Mesenchymal stem cell (in vitro differentiated cells and primary cell): Measurements from ENCODE around the gene JDP2.

Experiments
- DNase-seq: peaks from one replicate; pipeline ENCODE4 v3.0.0-alpha.2; 2013
- H2AFZ ChIP-seq: one replicate; pipeline ENCODE4 v1.6.1; 2013; ENCODE audit warnings: low read depth, mild to moderate bottlenecking, control low read depth, inconsistent platforms, low read length, moderate library complexity
- H2AK5ac ChIP-seq: 2 replicates; pipeline ENCODE4 v1.6.1; 2013; ENCODE audit warnings: low read length, moderate library complexity, mild to moderate bottlenecking, inconsistent platforms; ENCODE audit not compliant: severe bottlenecking
- H2BK120ac ChIP-seq: one replicate; pipeline ENCODE4 v1.6.1; 2013; ENCODE audit warnings: low read depth, mild to moderate bottlenecking, inconsistent platforms, low read length, moderate library complexity
- H2BK12ac ChIP-seq, 2 experiments: one replicate each; pipeline ENCODE4 v1.6.1; 2013; ENCODE audit warnings: inconsistent platforms in 2 of 2, low read length in 2 of 2, mild to moderate bottlenecking in 2 of 2, moderate library complexity in 2 of 2, control low read depth in 1 of 2
- H2BK15ac ChIP-seq: one replicate; pipeline ENCODE4 v1.6.1; 2013; ENCODE audit warnings: mild to moderate bottlenecking, low read depth, inconsistent platforms; ENCODE audit not compliant: poor library complexity, severe bottlenecking
- H2BK5ac ChIP-seq: 2 replicates; pipeline ENCODE4 v1.6.1; 2013; ENCODE audit warnings: low read depth, mild to moderate bottlenecking, low read length, control low read depth, inconsistent platforms; ENCODE audit not compliant: poor library complexity, severe bottlenecking
- H3K14ac ChIP-seq, 2 experiments: one replicate each; pipeline ENCODE4 v1.6.1; 2013; ENCODE audit warnings: inconsistent platforms in 2 of 2, low read length in 2 of 2, control low read depth in 1 of 2, mild to moderate bottlenecking in 1 of 2, moderate library complexity in 1 of 2
- H3K18ac ChIP-seq, 2 experiments: one replicate each; pipeline ENCODE4 v1.6.1; 2013; ENCODE audit warnings: inconsistent platforms in 2 of 2, low read length in 2 of 2, control low read depth in 1 of 2, low read depth in 1 of 2, mild to moderate bottlenecking in 1 of 2
- H3K23ac ChIP-seq, 2 experiments: one replicate each; pipeline ENCODE4 v1.6.1; 2013; ENCODE audit warnings: inconsistent platforms in 2 of 2, low read length in 2 of 2, mild to moderate bottlenecking in 2 of 2, moderate library complexity in 2 of 2, control low read depth in 1 of 2
- H3K27ac ChIP-seq: 2 replicates; pipeline ENCODE4 v1.5.1; 2013; ENCODE audit warnings: mild to moderate bottlenecking, moderate library complexity, low read length, control low read depth, inconsistent platforms; ENCODE audit not compliant: poor library complexity, severe bottlenecking
- H3K27me3 ChIP-seq, 2 experiments: 2 replicates each; pipeline versions ENCODE4 v1.6.1 to v1.7.0; 2013; ENCODE audit warnings: low read length in 2 of 2, mild to moderate bottlenecking in 2 of 2, moderate library complexity in 2 of 2, control low read depth in 1 of 2, inconsistent platforms in 1 of 2; ENCODE audit not compliant: control insufficient read depth in 1 of 2, insufficient read depth in 1 of 2
- H3K36me3 ChIP-seq, 2 experiments: 2 replicates each; pipeline versions ENCODE4 v1.6.1 to v1.7.0; 2013; ENCODE audit warnings: low read length in 2 of 2, control low read depth in 1 of 2, inconsistent platforms in 1 of 2, low read depth in 1 of 2, mild to moderate bottlenecking in 1 of 2; ENCODE audit not compliant: insufficient read depth in 2 of 2, control insufficient read depth in 1 of 2
- H3K4ac ChIP-seq, 2 experiments: one replicate each; pipeline ENCODE4 v1.6.1; 2013; ENCODE audit warnings: inconsistent platforms in 2 of 2, low read length in 2 of 2, mild to moderate bottlenecking in 2 of 2, moderate library complexity in 2 of 2, control low read depth in 1 of 2, low read depth in 1 of 2
- H3K4me1 ChIP-seq: 2 replicates; pipeline ENCODE4 v1.6.1; 2013; ENCODE audit warnings: low read depth, low read length, control low read depth; ENCODE audit not compliant: control insufficient read depth, insufficient read depth
- H3K4me2 ChIP-seq: 2 replicates; pipeline ENCODE4 v1.6.1; 2013; ENCODE audit warnings: low read length, mild to moderate bottlenecking, inconsistent platforms; ENCODE audit not compliant: poor library complexity, severe bottlenecking
- H3K4me3 ChIP-seq, 2 experiments: 2 replicates each; pipeline versions ENCODE4 v1.5.1 to v1.7.0; 2013; ENCODE audit warnings: low read length in 2 of 2, mild to moderate bottlenecking in 2 of 2, control low read depth in 1 of 2, low read depth in 1 of 2; ENCODE audit not compliant: insufficient read depth in 1 of 2
- H3K79me1 ChIP-seq: replicated peaks from 2 replicates; pipeline ENCODE4 v1.6.1; 2013; ENCODE audit warnings: mild to moderate bottlenecking, control low read depth, low read length, inconsistent platforms; ENCODE audit not compliant: poor library complexity, severe bottlenecking
- H3K9ac ChIP-seq: 2 replicates; pipeline ENCODE4 v1.7.0; 2013; ENCODE audit warnings: mild to moderate bottlenecking, low read length, moderate library complexity
- H3K9me3 ChIP-seq: 2 replicates; pipeline ENCODE4 v1.7.0; 2013; ENCODE audit warnings: mild to moderate bottlenecking, low read length; ENCODE audit not compliant: control insufficient read depth
- H4K8ac ChIP-seq: one replicate; pipeline ENCODE4 v1.6.1; 2013; ENCODE audit warnings: inconsistent platforms, mild to moderate bottlenecking, low read length, moderate library complexity
- H4K91ac ChIP-seq: one replicate; pipeline ENCODE4 v1.6.1; 2013; ENCODE audit warnings: mild to moderate bottlenecking, low read length, inconsistent platforms
- WGBS: methylation state at CpG from one replicate; pipeline ENCODE4 v1.1.7; 2013; ENCODE audit warnings: mixed read lengths; 5-methylcytosine and 5-hydroxymethylcytosine counted together

JDP2 gene

GRCh38 chr14:75504411-75504810 is 76.6 kb downstream of the JDP2 start:
- H3K4me3 ChIP-seq = no peak overlapping the region
- no peaks in the 10 kb centered on the region for H3K36me3 ChIP-seq
- H3K18ac ChIP-seq = no peak overlapping the region
- no peak overlapping the region for H3K4me2 ChIP-seq
- no peak overlapping the region for H2BK5ac ChIP-seq
- H2AFZ ChIP-seq = no peak overlapping the region
- H3K27me3 ChIP-seq = no peaks in the 10 kb centered on the region
- H3K23ac ChIP-seq = no peak overlapping the region
- no peak overlapping the region for H3K27ac ChIP-seq
- H2AK5ac ChIP-seq = no peak overlapping the region
- no peak overlapping the region for H2BK15ac ChIP-seq
- H4K91ac ChIP-seq = no peak overlapping the region
- no peak overlapping the region for H2BK120ac ChIP-seq
- no peaks in the 10 kb centered on the region for H3K79me1 ChIP-seq
- no peak overlapping the region for H3K4ac ChIP-seq
- no peak overlapping the region for H2BK12ac ChIP-seq
- no peak overlapping the region for H3K9ac ChIP-seq
- H3K14ac ChIP-seq = no peak overlapping the region
- H3K4me1 ChIP-seq = no peaks in the 10 kb centered on the region
- no CpG with 5 or more reads among the region's 1 CpG for WGBS
- H4K8ac ChIP-seq = no peak overlapping the region
- DNase-seq = no peak
- no peaks in the 10 kb centered on the region for H3K9me3 ChIP-seq

GRCh38 chr14:75506930-75507329 is 79.1 kb downstream of the JDP2 start:
- WGBS = no CpG with 5 or more reads among the region's 1 CpG
- H2BK15ac ChIP-seq = no peak overlapping the region
- no peak overlapping the region for H4K91ac ChIP-seq
- H2BK5ac ChIP-seq = no peak overlapping the region
- no peaks in the 10 kb centered on the region for H3K4me1 ChIP-seq
- H3K23ac ChIP-seq = no peak overlapping the region
- H3K9ac ChIP-seq = no peak overlapping the region
- H4K8ac ChIP-seq = no peak overlapping the region
- no peak overlapping the region for H3K4me2 ChIP-seq
- H3K27me3 ChIP-seq = no peaks in the 10 kb centered on the region
- H2BK12ac ChIP-seq = no peak overlapping the region
- H3K27ac ChIP-seq = no peak overlapping the region
- no peak overlapping the region for H3K4ac ChIP-seq
- H3K14ac ChIP-seq = no peak overlapping the region
- no peaks in the 10 kb centered on the region for H3K79me1 ChIP-seq
- H2AFZ ChIP-seq = no peak overlapping the region
- H3K36me3 ChIP-seq = no peaks in the 10 kb centered on the region
- H3K9me3 ChIP-seq = peaks cover 15% of the 10 kb centered on the region
- no peak overlapping the region for H2AK5ac ChIP-seq
- DNase-seq = no peak
- H2BK120ac ChIP-seq = no peak overlapping the region
- H3K18ac ChIP-seq = no peak overlapping the region
- no peak overlapping the region for H3K4me3 ChIP-seq

GRCh38 chr14:75510547-75510946 is 82.7 kb downstream of the JDP2 start:
- no peak overlapping the region for H2BK12ac ChIP-seq
- no CpG with 5 or more reads among the region's 1 CpG for WGBS

GRCh38 chr14:75511201-75511600 is 83.4 kb downstream of the JDP2 start:
- H2AK5ac ChIP-seq = no peak overlapping the region
- peaks cover 19% of the 10 kb centered on the region for H3K9me3 ChIP-seq
- H3K4me2 ChIP-seq = no peak overlapping the region
- H2BK5ac ChIP-seq = no peak overlapping the region
- H4K8ac ChIP-seq = no peak overlapping the region
- no peaks in the 10 kb centered on the region for H3K36me3 ChIP-seq
- no peak overlapping the region for H2BK12ac ChIP-seq
- H3K14ac ChIP-seq = no peak overlapping the region
- no peak overlapping the region for H2AFZ ChIP-seq
- H3K4me1 ChIP-seq = no peaks in the 10 kb centered on the region
- H4K91ac ChIP-seq = no peak overlapping the region
- no peak overlapping the region for H2BK15ac ChIP-seq
- H3K27ac ChIP-seq = no peak overlapping the region
- no peak overlapping the region for H3K4me3 ChIP-seq
- no peak for DNase-seq
- H3K18ac ChIP-seq = no peak overlapping the region
- H3K23ac ChIP-seq = no peak overlapping the region
- H3K79me1 ChIP-seq = no peaks in the 10 kb centered on the region
- no peak overlapping the region for H3K9ac ChIP-seq
- H3K27me3 ChIP-seq = peaks cover 4 to 8% of the 10 kb centered on the region in 2 experiments
- no peak overlapping the region for H3K4ac ChIP-seq
- no peak overlapping the region for H2BK120ac ChIP-seq

More at GRCh38 chr14:75510547-75510946, 82.7 kb downstream of the JDP2 start:
- no peaks in the 10 kb centered on the region for H3K4me1 ChIP-seq
- peaks cover 19% of the 10 kb centered on the region for H3K9me3 ChIP-seq
- no peak overlapping the region for H2AFZ ChIP-seq
- no peak overlapping the region for H3K27ac ChIP-seq
- H4K8ac ChIP-seq = no peak overlapping the region
- H3K79me1 ChIP-seq = no peaks in the 10 kb centered on the region
- H2BK5ac ChIP-seq = no peak overlapping the region
- H3K23ac ChIP-seq = no peak overlapping the region
- no peak overlapping the region for H2AK5ac ChIP-seq
- H2BK120ac ChIP-seq = no peak overlapping the region
- no peak overlapping the region for H3K4me3 ChIP-seq
- H3K36me3 ChIP-seq = no peaks in the 10 kb centered on the region
- H4K91ac ChIP-seq = no peak overlapping the region
- H3K4me2 ChIP-seq = no peak overlapping the region
- H3K9ac ChIP-seq = no peak overlapping the region
- peaks cover 0 to 5% of the 10 kb centered on the region in 2 experiments for H3K27me3 ChIP-seq
- H2BK15ac ChIP-seq = no peak overlapping the region
- no peak overlapping the region for H3K4ac ChIP-seq
- no peak overlapping the region for H3K18ac ChIP-seq
- no peak overlapping the region for H3K14ac ChIP-seq
- DNase-seq = no peak
